GM06990 (cell line): ENCODE data around the gene FNDC10.

Experiments used
- DNase-seq: peaks from one replicate; pipeline ENCODE4 v3.0.0-alpha.2; 2011; ENCODE audit not compliant: insufficient read length; ENCODE audit errors: extremely low read depth
- H3K27me3 ChIP-seq: replicated peaks from 2 replicates; pipeline ENCODE4 v1.6.0; 2011; ENCODE audit warnings: low read length; ENCODE audit not compliant: control insufficient read depth, insufficient read depth
- H3K36me3 ChIP-seq: 2 replicates; pipeline ENCODE4 v1.5.1; 2011; ENCODE audit warnings: low read length; ENCODE audit not compliant: control insufficient read depth, insufficient read depth
- H3K4me3 ChIP-seq: replicated peaks from 2 replicates; pipeline ENCODE4 v1.5.1; 2011; ENCODE audit warnings: low read depth, mild to moderate bottlenecking, control low read depth, low read length
- CTCF ChIP-seq: IDR thresholded peaks from 2 replicates; pipeline ENCODE4 v1.5.1; 2011; ENCODE audit warnings: low read length, control low read depth, mild to moderate bottlenecking, inconsistent platforms; ENCODE audit not compliant: insufficient read depth, poor library complexity, severe bottlenecking

Gene FNDC10

DNA sequence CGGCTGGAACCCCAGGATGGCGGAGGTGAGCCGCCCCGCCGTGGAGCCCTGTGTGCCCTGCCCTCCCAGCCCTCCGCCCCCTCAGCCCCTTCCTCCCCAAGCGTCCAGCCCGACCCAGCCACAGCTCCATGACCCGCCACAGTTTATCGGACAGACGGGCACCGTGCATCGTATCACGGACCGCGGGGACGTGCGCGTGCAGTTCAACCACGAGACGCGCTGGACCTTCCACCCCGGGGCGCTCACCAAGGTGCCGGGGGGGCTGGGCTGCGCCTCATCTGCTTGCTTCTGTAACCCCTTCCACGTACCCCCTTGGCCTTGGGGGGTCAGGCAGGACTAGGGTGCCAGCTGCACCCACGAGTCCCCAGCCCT, 25.5 kb upstream of the FNDC10 start:
- TF ChIP-seq CTCF: no peak

GRCh38 chr1:1624443-1625403, 24.8 kb upstream of the FNDC10 start:
- DNase-seq: peak; percentile 15

More for the DNA sequence above, 25.5 kb upstream of the FNDC10 start:
- no peak overlapping the region for H3K4me3 ChIP-seq
- no peak for DNase-seq
- H3K27me3 ChIP-seq: no peaks in the 10 kb centered on the region
- H3K36me3 ChIP-seq: no peaks in the 10 kb centered on the region; the same call in 1 of the 2 replicates

GRCh38 chr1:1623631-1624442, 23.9 kb upstream of the FNDC10 start:
- H3K36me3 ChIP-seq: no peaks in the 10 kb centered on the region; the same call in 1 of the 2 replicates
- DNase-seq: peak; percentile 24
- H3K27me3 ChIP-seq: no peaks in the 10 kb centered on the region

More at GRCh38 chr1:1624443-1625403, 24.8 kb upstream of the FNDC10 start:
- H3K4me3 ChIP-seq: no peak overlapping the region
- TF ChIP-seq CTCF: no peak
- H3K36me3 ChIP-seq: no peaks in the 10 kb centered on the region; the same call in 1 of the 2 replicates
- no peaks in the 10 kb centered on the region for H3K27me3 ChIP-seq

DNA sequence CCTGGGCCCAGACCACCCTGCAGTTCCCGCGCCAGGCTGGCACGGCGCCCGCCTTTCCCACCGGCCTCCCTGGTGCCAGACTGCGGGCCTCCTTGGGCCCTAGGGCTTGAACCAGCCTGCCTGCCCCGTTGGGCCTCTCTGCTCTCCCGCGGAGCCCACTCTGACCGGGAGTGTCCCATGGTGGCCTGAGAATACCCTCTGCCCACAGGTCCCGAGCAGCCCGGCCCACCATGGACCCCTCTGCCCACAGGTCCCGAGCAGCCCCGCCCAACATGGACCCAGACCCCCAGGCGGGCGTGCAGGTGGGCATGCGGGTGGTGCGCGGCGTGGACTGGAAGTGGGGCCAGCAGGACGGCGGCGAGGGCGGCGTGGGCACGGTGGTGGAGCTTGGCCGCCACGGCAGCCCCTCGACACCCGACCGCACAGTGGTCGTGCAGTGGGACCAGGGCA, 23.3 kb upstream of the FNDC10 start:
- no peak for TF ChIP-seq CTCF
- DNase-seq: peak; percentile 9
- H3K36me3 ChIP-seq: no peaks in the 10 kb centered on the region; the same call in 1 of the 2 replicates
- no peak overlapping the region for H3K4me3 ChIP-seq
- H3K27me3 ChIP-seq: no peaks in the 10 kb centered on the region

More at GRCh38 chr1:1623631-1624442, 23.9 kb upstream of the FNDC10 start:
- H3K4me3 ChIP-seq: no peak overlapping the region
- no peak for TF ChIP-seq CTCF

DNA sequence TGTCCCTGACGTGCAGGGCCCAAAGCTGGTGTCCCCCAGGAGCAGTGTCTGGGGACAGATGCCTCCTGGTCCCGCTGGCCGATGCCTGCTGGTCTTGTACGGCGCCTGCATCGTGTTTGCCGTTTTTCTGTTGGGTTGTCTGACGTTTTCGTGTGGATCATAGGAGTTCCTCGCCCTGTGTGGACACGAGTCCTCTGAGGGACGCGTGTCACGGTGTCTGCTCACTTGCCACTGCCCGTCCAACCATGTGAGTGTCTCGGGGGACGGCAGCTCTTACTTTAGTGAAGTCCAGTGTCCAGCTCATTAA, 22.8 kb upstream of the FNDC10 start:
- DNase-seq: no peak
- peaks cover 2% of the 10 kb centered on the region; the same call in 1 of the 2 replicates for H3K36me3 ChIP-seq
- no peak for TF ChIP-seq CTCF
- no peaks in the 10 kb centered on the region for H3K27me3 ChIP-seq
- H3K4me3 ChIP-seq: no peak overlapping the region
